ENCODE measurements around the gene LIN9. TPM values are rescaled to one million over a fixed set of nuclear protein-coding genes. Genes with fewer than 3 reads are reported as not detected.

Gene LIN9
- polyA plus RNA-seq, 1 experiment = 2.1 TPM

DNA sequence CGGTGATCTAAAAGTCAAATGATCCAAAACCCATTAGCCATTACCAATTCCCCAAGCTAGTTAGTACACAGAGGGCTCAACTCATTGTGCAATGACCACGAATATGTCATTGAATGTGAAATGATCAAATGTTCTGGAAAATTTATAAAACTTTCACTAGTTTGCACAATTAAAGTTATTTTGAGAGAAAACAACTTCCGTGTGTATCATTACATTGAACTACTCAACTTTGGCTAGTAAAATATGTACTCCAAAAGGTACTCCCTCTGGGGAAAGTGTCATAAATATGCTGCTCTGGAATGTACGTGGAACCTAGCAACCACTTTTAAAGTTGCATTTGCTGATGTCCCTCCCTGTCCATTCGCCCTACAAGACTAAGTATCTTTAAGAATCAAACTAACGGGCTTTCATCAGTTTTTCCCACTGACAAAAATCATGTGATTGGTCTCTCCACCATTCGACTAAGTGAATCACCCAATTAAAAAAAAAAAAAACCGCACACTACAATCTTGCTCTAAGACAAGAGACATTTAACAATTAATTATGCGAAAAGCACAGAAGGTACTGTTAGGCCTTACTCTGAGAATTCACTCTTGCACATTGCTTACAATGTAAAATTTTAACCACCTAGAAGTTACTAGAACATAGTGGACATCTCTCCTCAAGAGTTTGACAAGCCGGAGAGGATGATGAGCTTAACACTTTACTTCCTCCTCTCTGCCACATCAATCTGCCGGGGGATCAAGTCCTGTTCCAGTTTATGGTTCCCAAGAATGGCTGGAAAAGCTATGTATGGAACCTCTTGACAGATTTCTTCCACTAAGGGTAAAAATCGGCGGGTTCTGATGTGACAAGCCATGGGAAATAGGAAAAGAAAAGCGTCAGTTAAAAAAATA, 123.6 kb downstream of the LIN9 start:
- CTCF ChIA-PET = interaction anchor here (0.6 to 2.9 kb wide), 3 partner anchors 12 to 231 kb away, joined by 3 to 20 read pairs (median 7); no protein-coding TSS in a partner anchor
- POLR2A ChIA-PET = no interaction called here
- TF ChIP-seq, protein P1, sequence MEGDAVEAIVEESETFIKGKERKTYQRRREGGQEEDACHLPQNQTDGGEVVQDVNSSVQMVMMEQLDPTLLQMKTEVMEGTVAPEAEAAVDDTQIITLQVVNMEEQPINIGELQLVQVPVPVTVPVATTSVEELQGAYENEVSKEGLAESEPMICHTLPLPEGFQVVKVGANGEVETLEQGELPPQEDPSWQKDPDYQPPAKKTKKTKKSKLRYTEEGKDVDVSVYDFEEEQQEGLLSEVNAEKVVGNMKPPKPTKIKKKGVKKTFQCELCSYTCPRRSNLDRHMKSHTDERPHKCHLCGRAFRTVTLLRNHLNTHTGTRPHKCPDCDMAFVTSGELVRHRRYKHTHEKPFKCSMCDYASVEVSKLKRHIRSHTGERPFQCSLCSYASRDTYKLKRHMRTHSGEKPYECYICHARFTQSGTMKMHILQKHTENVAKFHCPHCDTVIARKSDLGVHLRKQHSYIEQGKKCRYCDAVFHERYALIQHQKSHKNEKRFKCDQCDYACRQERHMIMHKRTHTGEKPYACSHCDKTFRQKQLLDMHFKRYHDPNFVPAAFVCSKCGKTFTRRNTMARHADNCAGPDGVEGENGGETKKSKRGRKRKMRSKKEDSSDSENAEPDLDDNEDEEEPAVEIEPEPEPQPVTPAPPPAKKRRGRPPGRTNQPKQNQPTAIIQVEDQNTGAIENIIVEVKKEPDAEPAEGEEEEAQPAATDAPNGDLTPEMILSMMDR (IDR thresholded peaks at IDR 0.05; ENCODE audit: insufficient read depth, low read depth, low read length) = no peak

DNA sequence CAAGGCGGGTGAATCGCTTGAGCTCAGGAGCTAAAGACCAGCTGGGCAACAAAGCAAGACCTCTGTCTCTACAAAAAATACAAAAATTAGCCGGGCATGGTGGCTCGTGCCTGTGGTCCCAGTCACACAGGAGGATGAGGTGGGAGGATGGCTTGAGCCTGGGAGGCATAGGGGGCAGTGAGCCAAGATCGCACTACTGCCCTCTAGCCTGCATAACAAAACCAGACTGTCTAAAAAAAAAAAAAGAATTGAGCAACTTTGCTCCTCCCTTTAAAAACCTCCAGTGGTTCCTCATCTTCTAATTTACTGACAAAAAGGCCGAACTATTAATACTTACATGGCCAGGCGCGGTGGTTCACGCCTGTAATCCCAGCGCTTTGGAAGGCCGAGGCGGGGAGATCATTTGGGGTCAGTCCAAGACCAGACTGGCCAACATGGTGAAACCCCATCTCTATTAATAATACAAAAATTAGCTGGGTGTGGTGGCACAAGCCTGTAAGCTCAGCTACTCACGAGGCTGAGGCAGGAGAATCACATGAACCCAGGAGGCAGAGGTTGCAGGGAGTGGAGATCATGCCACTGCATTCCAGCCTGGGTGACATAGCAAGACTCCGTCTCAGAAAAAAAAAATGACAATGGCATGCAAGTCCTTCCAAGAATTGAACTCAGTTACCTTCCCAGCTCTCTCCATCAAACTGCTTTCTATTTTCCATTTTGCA, 126.8 kb downstream of the LIN9 start:
- Histone ChIP-seq H3K4me3 (ENCODE audit: low read depth, low read length) (no peak overlapping the region), H3K27me3 (ENCODE audit: control insufficient read depth, insufficient read depth, low read length) (no peaks in the 10 kb centered on the region), H3K36me3 (ENCODE audit: control insufficient read depth, insufficient read depth, low read length) (peaks cover 1% of the 10 kb centered on the region; the same call in 1 of the 2 replicates)
- DNase-seq (ENCODE audit: low read depth) = no peak
- POLR2A ChIA-PET = no interaction called here
- TF ChIP-seq, protein P1 (IDR thresholded peaks at IDR 0.05; ENCODE audit: insufficient read depth, low read depth, low read length) = peak; percentile 42
- CTCF ChIA-PET = interaction anchor here (1.3 to 1.4 kb wide), 2 partner anchors 14 to 16 kb away, joined by 3 to 5 read pairs; no protein-coding TSS in a partner anchor

More for the DNA sequence above, 123.6 kb downstream of the LIN9 start:
- DNase-seq (ENCODE audit: low read depth) = no peak
- Histone ChIP-seq H3K4me3 (ENCODE audit: low read depth, low read length) (peak overlapping the region; percentile 85), H3K27me3 (ENCODE audit: control insufficient read depth, insufficient read depth, low read length) (no peaks in the 10 kb centered on the region), H3K36me3 (ENCODE audit: control insufficient read depth, insufficient read depth, low read length) (no peaks in the 10 kb centered on the region; the same call in 1 of the 2 replicates)

Other genes starting within 250 kb of the LIN9 start
- gene H3-3A, start 246.4 kb downstream of the LIN9 start, polyA plus RNA-seq (2011; rRNA removed) = 164 and 168 TPM in 2 replicates
- 22.8 and 39.5 TPM in 2 replicates for gene ACBD3, start 122.4 kb downstream of the LIN9 start, polyA plus RNA-seq (2011; rRNA removed)
- 0.07 and 0.09 TPM in 2 replicates for gene MIXL1, start 85.5 kb downstream of the LIN9 start, polyA plus RNA-seq (2011; rRNA removed)
- gene PARP1, start 98.9 kb upstream of the LIN9 start, polyA plus RNA-seq (2011; rRNA removed) = 58.3 and 58.7 TPM in 2 replicates
- gene STUM, start 239.6 kb upstream of the LIN9 start, polyA plus RNA-seq (2011; rRNA removed) = not detected in 2 replicates